NCI-H1048 (cell line): ENCODE data around the gene TUBB3.
"Not testable (repeated sequence)": the region's sequence is repeated elsewhere in the genome, so short reads cannot be mapped to it uniquely, and the experiment has no call there.

ENCODE experiments used
- DNase-seq: peaks from one replicate; lab custom pipeline; 2025; lab: John Stamatoyannopoulos, UW

TUBB3 gene

GRCh38 chr16:89902980-89903379 lies 20.2 kb upstream of the TUBB3 start:
- no peak for DNase-seq

- no peak for DNase-seq
These were observed 19.1 kb upstream of the TUBB3 start for GRCh38 chr16:89903908-89904515.

GRCh38 chr16:89904606-89905510 lies 18.3 kb upstream of the TUBB3 start:
- DNase-seq = no peak

- DNase-seq = no peak
These were observed 17.5 kb upstream of the TUBB3 start for GRCh38 chr16:89905511-89906139.

- no peak for DNase-seq
These were observed 16.8 kb upstream of the TUBB3 start for GRCh38 chr16:89906140-89907025.

GRCh38 chr16:89907055-89907814 lies 15.9 kb upstream of the TUBB3 start:
- DNase-seq = no peak

GRCh38 chr16:89908236-89908635 lies 14.9 kb upstream of the TUBB3 start:
- DNase-seq = no peak

GRCh38 chr16:89909777-89910716 lies 13.1 kb upstream of the TUBB3 start:
- DNase-seq = peak; percentile 12

GRCh38 chr16:89910717-89911354 lies 12.3 kb upstream of the TUBB3 start:
- no peak for DNase-seq

- no peak for DNase-seq
These were observed 11.8 kb upstream of the TUBB3 start for GRCh38 chr16:89911375-89911774.

- DNase-seq = no peak
These were observed 11.0 kb upstream of the TUBB3 start for GRCh38 chr16:89912143-89912542.

- no peak for DNase-seq
These were observed 10.5 kb upstream of the TUBB3 start for GRCh38 chr16:89912627-89913026.

GRCh38 chr16:89913408-89914387 lies 9.4 kb upstream of the TUBB3 start:
- DNase-seq = no peak

- not testable (repeated sequence) for DNase-seq
These were observed 8.4 kb upstream of the TUBB3 start for GRCh38 chr16:89914642-89915285.

GRCh38 chr16:89915303-89916232 lies 7.6 kb upstream of the TUBB3 start:
- DNase-seq = no peak

- no peak for DNase-seq
These were observed 5.2 kb upstream of the TUBB3 start for GRCh38 chr16:89917773-89918452.
